Ishikawa (cell line): ENCODE results near the gene TMEM87B.

ENCODE experiments used
- CEBPB ChIP-seq: IDR thresholded peaks from 2 replicates; pipeline ENCODE4 v1.6.1; 2012
- CREB1 ChIP-seq: IDR thresholded peaks from 2 replicates; pipeline ENCODE4 v1.6.1; 2012; ENCODE audit warnings: low read depth
- EGR1 ChIP-seq: IDR thresholded peaks from 2 replicates; pipeline ENCODE4 v1.6.1; 2012
- EP300 ChIP-seq: IDR thresholded peaks from 2 replicates; pipeline ENCODE4 v1.6.1; 2012; ENCODE audit warnings: borderline replicate concordance
- FOXM1 ChIP-seq: IDR thresholded peaks from 2 replicates; pipeline ENCODE4 v1.6.1; 2012; ENCODE audit warnings: low read depth, borderline replicate concordance
- NFIC ChIP-seq: IDR thresholded peaks from 2 replicates; pipeline ENCODE4 v1.6.1; 2012
- RAD21 ChIP-seq: IDR thresholded peaks from 2 replicates; pipeline ENCODE4 v1.6.1; 2012; ENCODE audit warnings: low read depth
- TAF1 ChIP-seq: IDR thresholded peaks from 2 replicates; pipeline ENCODE4 v1.6.1; 2012; ENCODE audit warnings: low read depth, mild to moderate bottlenecking
- TCF12 ChIP-seq: IDR thresholded peaks from 2 replicates; pipeline ENCODE4 v1.6.1; 2012; ENCODE audit warnings: low read depth
- TEAD4 ChIP-seq: IDR thresholded peaks from 2 replicates; pipeline ENCODE4 v1.6.1; 2012
- YY1 ChIP-seq: IDR thresholded peaks from 2 replicates; pipeline ENCODE4 v1.6.1; 2012; ENCODE audit warnings: low read depth
- ZBTB7A ChIP-seq: IDR thresholded peaks from 2 replicates; pipeline ENCODE4 v1.6.1; 2012; ENCODE audit warnings: low read depth
- TF ChIP-seq, protein P1 (sequence below): IDR thresholded peaks from 2 replicates; pipeline ENCODE4 v1.6.1; 2012
- TF ChIP-seq, protein P2 (sequence below): IDR thresholded peaks from 2 replicates; pipeline ENCODE4 v1.6.1; 2012
- TF ChIP-seq, protein P3 (sequence below): IDR thresholded peaks from 2 replicates; pipeline ENCODE4 v1.6.1; 2012; ENCODE audit warnings: low read depth, mild to moderate bottlenecking

The TMEM87B gene

DNA sequence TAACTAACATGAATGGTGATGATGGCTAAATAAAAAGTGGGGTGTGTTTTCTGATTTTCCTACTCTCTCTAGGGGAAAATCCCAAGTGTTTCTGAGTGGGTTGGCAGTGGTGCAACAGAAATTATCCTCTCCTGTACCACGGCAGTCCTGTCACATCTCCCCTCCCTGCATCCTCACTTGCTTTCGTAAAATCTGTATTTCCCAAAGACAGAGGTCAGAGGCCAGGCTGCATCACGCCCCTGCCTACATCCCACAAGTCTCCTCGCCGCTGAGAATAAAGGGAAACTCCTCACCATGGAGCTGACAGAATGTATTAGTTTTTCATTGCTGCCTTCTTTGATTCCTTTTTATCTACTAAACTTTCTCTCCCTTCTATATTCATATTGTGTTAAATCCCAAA is 96.2 kb downstream of the TMEM87B start:
- TF ChIP-seq TCF12 (no peak), YY1 (no peak), NFIC (no peak), FOXM1 (no peak), ZBTB7A (no peak), TEAD4 (no peak), EP300 (no peak), RAD21 (no peak), TAF1 (no peak), CREB1 (no peak), EGR1 (no peak), CEBPB (no peak)
- TF ChIP-seq, protein P1, sequence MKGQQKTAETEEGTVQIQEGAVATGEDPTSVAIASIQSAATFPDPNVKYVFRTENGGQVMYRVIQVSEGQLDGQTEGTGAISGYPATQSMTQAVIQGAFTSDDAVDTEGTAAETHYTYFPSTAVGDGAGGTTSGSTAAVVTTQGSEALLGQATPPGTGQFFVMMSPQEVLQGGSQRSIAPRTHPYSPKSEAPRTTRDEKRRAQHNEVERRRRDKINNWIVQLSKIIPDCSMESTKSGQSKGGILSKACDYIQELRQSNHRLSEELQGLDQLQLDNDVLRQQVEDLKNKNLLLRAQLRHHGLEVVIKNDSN, result no peak
- TF ChIP-seq, protein P2, sequence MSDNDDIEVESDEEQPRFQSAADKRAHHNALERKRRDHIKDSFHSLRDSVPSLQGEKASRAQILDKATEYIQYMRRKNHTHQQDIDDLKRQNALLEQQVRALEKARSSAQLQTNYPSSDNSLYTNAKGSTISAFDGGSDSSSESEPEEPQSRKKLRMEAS, result no peak
- TF ChIP-seq, protein P3, sequence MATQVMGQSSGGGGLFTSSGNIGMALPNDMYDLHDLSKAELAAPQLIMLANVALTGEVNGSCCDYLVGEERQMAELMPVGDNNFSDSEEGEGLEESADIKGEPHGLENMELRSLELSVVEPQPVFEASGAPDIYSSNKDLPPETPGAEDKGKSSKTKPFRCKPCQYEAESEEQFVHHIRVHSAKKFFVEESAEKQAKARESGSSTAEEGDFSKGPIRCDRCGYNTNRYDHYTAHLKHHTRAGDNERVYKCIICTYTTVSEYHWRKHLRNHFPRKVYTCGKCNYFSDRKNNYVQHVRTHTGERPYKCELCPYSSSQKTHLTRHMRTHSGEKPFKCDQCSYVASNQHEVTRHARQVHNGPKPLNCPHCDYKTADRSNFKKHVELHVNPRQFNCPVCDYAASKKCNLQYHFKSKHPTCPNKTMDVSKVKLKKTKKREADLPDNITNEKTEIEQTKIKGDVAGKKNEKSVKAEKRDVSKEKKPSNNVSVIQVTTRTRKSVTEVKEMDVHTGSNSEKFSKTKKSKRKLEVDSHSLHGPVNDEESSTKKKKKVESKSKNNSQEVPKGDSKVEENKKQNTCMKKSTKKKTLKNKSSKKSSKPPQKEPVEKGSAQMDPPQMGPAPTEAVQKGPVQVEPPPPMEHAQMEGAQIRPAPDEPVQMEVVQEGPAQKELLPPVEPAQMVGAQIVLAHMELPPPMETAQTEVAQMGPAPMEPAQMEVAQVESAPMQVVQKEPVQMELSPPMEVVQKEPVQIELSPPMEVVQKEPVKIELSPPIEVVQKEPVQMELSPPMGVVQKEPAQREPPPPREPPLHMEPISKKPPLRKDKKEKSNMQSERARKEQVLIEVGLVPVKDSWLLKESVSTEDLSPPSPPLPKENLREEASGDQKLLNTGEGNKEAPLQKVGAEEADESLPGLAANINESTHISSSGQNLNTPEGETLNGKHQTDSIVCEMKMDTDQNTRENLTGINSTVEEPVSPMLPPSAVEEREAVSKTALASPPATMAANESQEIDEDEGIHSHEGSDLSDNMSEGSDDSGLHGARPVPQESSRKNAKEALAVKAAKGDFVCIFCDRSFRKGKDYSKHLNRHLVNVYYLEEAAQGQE, result no peak

DNA sequence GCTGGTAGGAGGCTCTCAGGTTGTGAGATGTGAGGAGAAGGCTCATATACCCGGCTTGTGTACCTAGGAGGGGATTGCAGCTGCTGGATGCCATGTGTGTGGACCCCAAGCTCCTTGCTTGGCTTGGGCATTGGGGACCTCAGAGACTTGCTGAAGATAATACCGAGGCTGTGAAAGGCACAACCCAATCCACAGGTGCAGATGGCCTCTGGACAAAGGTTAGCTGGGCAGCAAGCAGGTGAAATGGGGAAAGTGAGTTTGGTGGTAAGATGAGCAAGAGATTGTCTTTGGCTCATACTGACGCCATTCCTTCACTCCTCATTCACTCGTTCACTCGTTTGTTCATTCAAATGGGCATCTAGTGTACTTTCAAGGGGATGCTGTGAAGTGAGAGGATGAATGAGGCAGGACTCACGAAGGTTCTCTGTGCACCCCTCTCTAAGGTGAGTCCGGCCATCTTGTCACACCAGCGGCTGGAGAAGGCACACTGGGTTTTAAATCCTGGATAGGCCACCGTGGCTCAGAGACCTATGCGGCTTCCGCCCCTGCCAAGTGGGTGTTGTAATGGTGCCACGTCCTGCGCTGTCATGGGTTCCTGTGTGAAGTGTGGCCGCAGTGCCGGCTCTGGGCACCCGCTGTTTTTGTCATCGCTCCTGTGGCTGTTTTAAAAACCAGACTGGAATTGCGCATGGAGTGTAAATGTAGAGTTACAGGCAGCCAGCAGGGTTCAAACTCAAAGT is 96.8 kb downstream of the TMEM87B start:
- TF ChIP-seq EP300, result no peak
- TF ChIP-seq, protein P3, result no peak
- TF ChIP-seq TCF12, result no peak
- no peak for TF ChIP-seq RAD21
- TF ChIP-seq, protein P1, result no peak
- TF ChIP-seq TEAD4, result no peak
- TF ChIP-seq ZBTB7A, result no peak
- TF ChIP-seq YY1, result no peak
- TF ChIP-seq FOXM1, result no peak
- TF ChIP-seq EGR1, result no peak
- no peak for TF ChIP-seq NFIC
- no peak for TF ChIP-seq TAF1
- TF ChIP-seq, protein P2, result no peak
- TF ChIP-seq CEBPB, result no peak
- no peak for TF ChIP-seq CREB1

DNA sequence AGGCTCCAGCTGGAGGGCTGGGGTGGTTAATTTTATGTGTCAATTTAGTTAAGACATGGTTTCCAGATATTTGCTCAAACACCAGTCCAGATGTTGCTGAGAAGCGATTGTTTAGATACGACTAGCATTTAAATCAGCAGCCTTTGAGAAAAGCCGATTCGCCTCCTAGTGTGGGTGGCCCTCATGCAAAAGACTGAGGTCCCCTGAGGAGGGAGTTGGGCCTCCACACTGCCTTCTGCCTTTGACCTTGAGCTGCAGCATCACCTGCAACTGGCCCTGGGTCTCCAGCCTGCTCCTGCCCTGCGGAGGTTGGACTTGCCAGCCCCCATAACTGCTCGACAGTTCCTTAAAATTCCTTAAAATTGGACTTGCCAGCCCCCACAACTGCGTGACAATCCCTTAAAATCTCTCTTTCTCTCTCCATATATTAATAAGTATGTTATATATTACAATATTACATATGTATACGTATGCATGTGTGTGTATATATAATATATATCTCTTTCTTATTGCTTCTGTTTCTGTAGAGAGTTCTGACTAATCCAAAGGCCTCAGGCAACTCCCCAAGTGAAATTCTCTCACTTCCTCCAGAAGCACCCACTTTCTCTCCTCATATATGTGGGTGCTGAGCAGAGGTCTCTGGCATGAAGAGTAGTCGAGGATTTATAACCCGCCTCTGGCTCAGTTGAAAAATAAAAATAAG is 97.6 kb downstream of the TMEM87B start:
- TF ChIP-seq, protein P3, result no peak

DNA sequence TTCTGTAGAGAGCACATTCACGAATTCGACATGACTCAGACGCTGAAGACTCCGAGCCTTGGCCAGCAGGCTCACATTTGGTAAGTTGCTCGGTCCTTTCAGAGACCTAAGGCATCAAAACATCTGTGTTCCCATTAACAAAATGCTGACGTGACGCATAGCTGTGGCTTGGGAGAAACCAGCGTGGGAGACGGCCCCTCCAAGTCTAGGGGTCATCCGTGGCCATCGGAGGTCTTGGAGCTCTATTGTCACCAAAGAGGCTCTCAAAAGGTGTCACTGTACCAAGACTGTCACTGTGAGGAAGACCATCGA is 98.1 kb downstream of the TMEM87B start:
- TF ChIP-seq TAF1 (no peak), YY1 (no peak), FOXM1 (no peak), TCF12 (no peak), RAD21 (no peak), TEAD4 (no peak), EGR1 (no peak), NFIC (no peak), CREB1 (no peak), ZBTB7A (no peak)
- TF ChIP-seq, protein P1, result no peak
- TF ChIP-seq, protein P2, result no peak
